GM13977 (cell line): ENCODE data around the gene KLHL29.

Experiments
- DNase-seq: peaks from one replicate; pipeline ENCODE4 v3.0.0; 2012; ENCODE audit warnings: low spot score
- CTCF ChIP-seq: IDR thresholded peaks from 2 replicates; pipeline ENCODE4 v1.5.1; 2012; ENCODE audit warnings: mild to moderate bottlenecking, control low read depth; ENCODE audit not compliant: insufficient read depth; ENCODE audit errors: extremely low read depth, missing control alignments
- in situ Hi-C: fragments of 300-500 bp; cut with MboI; formaldehyde crosslinking; loops from one replicate; pipeline ENCODE4 v1.12.0; 2022; ENCODE audit warnings: low sequenced_read_pairs, low pct_unique_long_range_greater_than_20kb, mixed read lengths, inconsistent platforms; ENCODE audit not compliant: unreplicated experiment

KLHL29 gene

GRCh38 chr2:23711979-23712755, 327.2 kb downstream of the KLHL29 start:
- in situ Hi-C loops: no loop called here
- TF ChIP-seq CTCF: no peak
- DNase-seq: no peak

- DNase-seq: no peak
- in situ Hi-C loops: no loop called here
- TF ChIP-seq CTCF: no peak
Observed at GRCh38 chr2:23712756-23713151, 327.8 kb downstream of the KLHL29 start.

- in situ Hi-C loops: no loop called here
- DNase-seq: no peak
- no peak for TF ChIP-seq CTCF
Observed at GRCh38 chr2:23713351-23713750, 328.4 kb downstream of the KLHL29 start.

GRCh38 chr2:23718931-23719700, 334.1 kb downstream of the KLHL29 start:
- no peak for TF ChIP-seq CTCF
- in situ Hi-C loops: no loop called here
- no peak for DNase-seq

GRCh38 chr2:23719716-23720115, 334.7 kb downstream of the KLHL29 start:
- in situ Hi-C loops: no loop called here
- no peak for DNase-seq
- TF ChIP-seq CTCF: no peak

GRCh38 chr2:23720705-23721453, 335.9 kb downstream of the KLHL29 start:
- TF ChIP-seq CTCF: no peak
- in situ Hi-C loops: no loop called here

More at GRCh38 chr2:23720705-23721453, 335.9 kb downstream of the KLHL29 start:
- DNase-seq: no peak
